K562 (cell line): ENCODE data around the gene LRMDA. TPM values are rescaled to one million over a fixed set of nuclear protein-coding genes. Genes with fewer than 3 reads are reported as not detected.

ENCODE experiments used
- ATAC-seq: fragments of 200-7000 bp; cut with Tn5 transposase; 3 replicates; pipeline ENCODE4 v1.9.1; 2020; ENCODE audit warnings: moderate library complexity
- BruUV-seq: library from RNA; stranded (reverse); fragments of 400-500 nt; replicated peaks from 2 replicates; lab custom pipeline; 2021; lab: Mats Ljungman, UMichigan
- CTCF ChIA-PET: fragments of 300-600 bp; formaldehyde crosslinking; extraction: SDS; loops from one replicate; lab custom pipeline; 2021; ENCODE audit warnings: low intra/inter-chr PET ratio; lab: Yijun Ruan, JAX
- POLR2A ChIA-PET: fragments of 300-600, 350-650 bp; sonication (Branson Sonifier 250); formaldehyde crosslinking; extraction: SDS; loops from one replicate; lab custom pipeline; 2021; ENCODE audit warnings: antibody characterized with exemption, inconsistent platforms; lab: Yijun Ruan, JAX
- DNase-seq, 4 experiments: peaks; one replicate each; pipeline versions ENCODE4 v3.0.0 to v3.0.0-alpha.2; 2011 to 2018; ENCODE audit warnings: low spot score in 3 of 4, mixed read lengths in 3 of 4; ENCODE audit errors: extremely low read depth in 1 of 4
- FAIRE-seq: peaks from 2 replicates; lab custom pipeline; 2011; peaks lifted over from hg19 to GRCh38; lab: Jason Lieb, UNC
- H2AFZ ChIP-seq: 2 replicates; pipeline ENCODE4 v1.6.0; 2011; ENCODE audit warnings: low read depth, low read length, control low read depth, inconsistent platforms
- H3K27ac ChIP-seq: fragments of 200-600 bp; 3 replicates; pipeline ENCODE4 v1.8.0; 2011; ENCODE audit warnings: low read depth, mild to moderate bottlenecking, control low read depth, inconsistent platforms, low read length, moderate library complexity, mixed read lengths; ENCODE audit errors: extremely low read depth
- H3K27me3 ChIP-seq, 2 experiments: fragments of 300-600 bp in 1 of 2; 2 replicates in 1 of 2; 3 replicates in 1 of 2; pipeline versions ENCODE4 v1.6.0 to v1.8.0; 2011; ENCODE audit warnings: inconsistent platforms in 2 of 2, low read length in 2 of 2, mild to moderate bottlenecking in 1 of 2, mixed read lengths in 1 of 2, moderate library complexity in 1 of 2; ENCODE audit not compliant: control insufficient read depth in 2 of 2, insufficient read depth in 2 of 2
- H3K36me3 ChIP-seq: fragments of 300-600 bp; 3 replicates; pipeline ENCODE4 v1.8.0; 2011; ENCODE audit warnings: mild to moderate bottlenecking, low read length, inconsistent platforms; ENCODE audit not compliant: control insufficient read depth, insufficient read depth
- H3K4me1 ChIP-seq, 2 experiments: fragments of 200-600 bp in 1 of 2; replicated peaks in 1 of 2; 2 replicates in 1 of 2; 3 replicates in 1 of 2; pipeline versions ENCODE4 v1.5.1 to v1.8.0; 2011; ENCODE audit warnings: inconsistent platforms in 2 of 2, low read length in 2 of 2, mild to moderate bottlenecking in 1 of 2, mixed read lengths in 1 of 2, moderate library complexity in 1 of 2; ENCODE audit not compliant: control insufficient read depth in 2 of 2, insufficient read depth in 2 of 2
- H3K4me2 ChIP-seq: 2 replicates; pipeline ENCODE4 v1.6.1; 2011; ENCODE audit warnings: low read length, control low read depth, inconsistent platforms, mixed read lengths; ENCODE audit not compliant: insufficient read depth
- H3K4me3 ChIP-seq: fragments of 200-600 bp; sonication (generic), shearing (Covaris generic); 2 replicates; pipeline ENCODE4 v1.5.1; 2016; ENCODE audit warnings: control low read depth, inconsistent platforms
- H3K79me2 ChIP-seq: fragments of 200-600 bp; 3 replicates; pipeline ENCODE4 v1.8.0; 2011; ENCODE audit warnings: low read length, inconsistent platforms; ENCODE audit not compliant: control insufficient read depth, insufficient read depth
- H3K9ac ChIP-seq, 2 experiments: 2 replicates each; pipeline versions ENCODE4 v1.6.0 to v1.6.1; 2011; ENCODE audit warnings: low read depth in 2 of 2, low read length in 2 of 2, control low read depth in 1 of 2, inconsistent platforms in 1 of 2, mild to moderate bottlenecking in 1 of 2, mixed read lengths in 1 of 2; ENCODE audit not compliant: insufficient read depth in 1 of 2
- H3K9me1 ChIP-seq: one replicate; pipeline ENCODE4 v1.6.0; 2011; ENCODE audit warnings: inconsistent platforms, mild to moderate bottlenecking, low read length, moderate library complexity; ENCODE audit not compliant: control insufficient read depth, insufficient read depth
- H3K9me3 ChIP-seq: replicated peaks from 2 replicates; pipeline ENCODE4 v1.5.1; 2011; ENCODE audit warnings: low read depth, low read length, inconsistent platforms; ENCODE audit not compliant: control insufficient read depth, insufficient read depth
- H4K20me1 ChIP-seq: replicated peaks from 2 replicates; pipeline ENCODE4 v1.6.1; 2011; ENCODE audit warnings: low read length, inconsistent platforms, mixed read lengths; ENCODE audit not compliant: control insufficient read depth, insufficient read depth
- C11orf30 ChIP-seq: fragments of 450-650 bp; IDR thresholded peaks from 2 replicates; pipeline ENCODE4 v1.6.1; 2016; ENCODE audit warnings: low read depth, mild to moderate bottlenecking
- GTF2A2 ChIP-seq: IDR thresholded peaks from 2 replicates; pipeline ENCODE4 v1.6.1; 2016; ENCODE audit warnings: mild to moderate bottlenecking, missing genetic modification characterization, missing compliant biosample characterization
- KLF6 ChIP-seq: fragments of 250-450 bp; sonication (Bioruptor Pico); IDR thresholded peaks from 2 replicates; pipeline ENCODE4 v1.4.0; 2020; ENCODE audit warnings: mild to moderate bottlenecking, moderate library complexity, borderline replicate concordance
- SIX5 ChIP-seq, 2 experiments: IDR thresholded peaks; 2 replicates each; pipeline ENCODE4 v1.6.1; 2011; ENCODE audit warnings: low read length in 2 of 2, borderline replicate concordance in 1 of 2, low read depth in 1 of 2, mild to moderate bottlenecking in 1 of 2, moderate library complexity in 1 of 2; ENCODE audit not compliant: insufficient read depth in 1 of 2
- WGBS: fragments of 100-300 bp; shearing (Covaris generic); methylation state at CpG from one replicate; pipeline ENCODE4 v1.1.6; 2016; ENCODE audit warnings: low coverage, mixed read lengths; ENCODE audit not compliant: insufficient coverage; ENCODE audit errors: missing lambda C conversion rate; 5-methylcytosine and 5-hydroxymethylcytosine counted together
- in situ Hi-C: fragments of 300-500 bp; cut with MboI; formaldehyde crosslinking; loops from 4 replicates; pipeline ENCODE4 v1.15.0; 2018; ENCODE audit warnings: inconsistent platforms, mixed read lengths
- intact Hi-C: fragments of 100-400 bp; cut with micrococcal nuclease; formaldehyde crosslinking; loops from 2 replicates; pipeline ENCODE4 v1.14.2; 2022
- polyA plus RNA-seq, 8 experiments: library from polyadenylated mRNA; depleted of rRNA in 4 of 8; stranded (reverse) in 5 of 8; unstranded in 3 of 8; fragments of >200 nt; fragmentation: Nextera tagmentation in 2 of 8; fragmentation: Illumina TruSeq in 1 of 8; extraction: Ambion mirVana in 2 of 8; extraction: Trizol in 1 of 8; gene quantifications; 2 replicates each; pipeline versions ENCODE4 v1.2.1 to v1.2.3, GENCODE V29; 2011 to 2014; ENCODE audit warnings: inconsistent platforms in 1 of 8, missing spikeins in 1 of 8
- total RNA-seq, 7 experiments: library from RNA; depleted of rRNA in 6 of 7; stranded (reverse); fragments of >200 nt in 6 of 7; fragmentation: Illumina TruSeq in 2 of 7; extraction: Trizol in 2 of 7; gene quantifications; 2 replicates each; pipeline versions ENCODE4 v1.2.1 to v1.2.3, GENCODE V29; 2011 to 2021; ENCODE audit warnings: low replicate concordance in 1 of 7
- TF ChIP-seq, protein P1 (sequence below): fragments of 450-650 bp; formaldehyde crosslinking; IDR thresholded peaks from 2 replicates; pipeline ENCODE4 v1.4.0; 2020; ENCODE audit warnings: mild to moderate bottlenecking, mixed read lengths

The LRMDA gene
- total and polyA plus RNA-seq, 9 of the 15 experiments (the other 6 are each of a cell fraction or from before 2014, with no cell fraction given): 0.25 TPM; not detected in 8

DNA sequence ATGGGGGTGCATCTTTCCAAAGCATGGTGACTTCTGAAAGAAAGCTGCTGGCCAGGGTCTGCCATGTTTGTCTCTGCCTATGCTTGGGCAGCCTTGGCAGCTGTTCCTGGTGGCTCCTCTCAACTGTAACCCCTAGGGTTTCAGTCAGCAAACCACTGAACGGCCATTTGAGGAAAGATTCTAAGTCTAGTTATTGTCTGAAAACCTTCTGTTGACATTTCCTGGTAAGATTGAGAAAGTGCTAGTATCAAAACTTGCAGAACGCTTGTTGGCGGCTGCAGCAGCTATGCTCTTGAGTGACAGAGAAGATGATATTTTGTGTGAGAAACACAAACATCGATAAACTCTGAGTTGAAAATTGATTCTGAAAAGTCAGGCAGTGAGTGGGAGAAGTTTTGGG, 523.1 kb downstream of the LRMDA start (continued):
- TF ChIP-seq, protein P1, sequence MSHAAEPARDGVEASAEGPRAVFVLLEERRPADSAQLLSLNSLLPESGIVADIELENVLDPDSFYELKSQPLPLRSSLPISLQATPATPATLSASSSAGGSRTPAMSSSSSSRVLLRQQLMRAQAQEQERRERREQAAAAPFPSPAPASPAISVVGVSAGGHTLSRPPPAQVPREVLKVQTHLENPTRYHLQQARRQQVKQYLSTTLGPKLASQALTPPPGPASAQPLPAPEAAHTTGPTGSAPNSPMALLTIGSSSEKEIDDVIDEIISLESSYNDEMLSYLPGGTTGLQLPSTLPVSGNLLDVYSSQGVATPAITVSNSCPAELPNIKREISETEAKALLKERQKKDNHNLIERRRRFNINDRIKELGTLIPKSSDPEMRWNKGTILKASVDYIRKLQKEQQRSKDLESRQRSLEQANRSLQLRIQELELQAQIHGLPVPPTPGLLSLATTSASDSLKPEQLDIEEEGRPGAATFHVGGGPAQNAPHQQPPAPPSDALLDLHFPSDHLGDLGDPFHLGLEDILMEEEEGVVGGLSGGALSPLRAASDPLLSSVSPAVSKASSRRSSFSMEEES (CRISPR knock-in tag): no peak

DNA sequence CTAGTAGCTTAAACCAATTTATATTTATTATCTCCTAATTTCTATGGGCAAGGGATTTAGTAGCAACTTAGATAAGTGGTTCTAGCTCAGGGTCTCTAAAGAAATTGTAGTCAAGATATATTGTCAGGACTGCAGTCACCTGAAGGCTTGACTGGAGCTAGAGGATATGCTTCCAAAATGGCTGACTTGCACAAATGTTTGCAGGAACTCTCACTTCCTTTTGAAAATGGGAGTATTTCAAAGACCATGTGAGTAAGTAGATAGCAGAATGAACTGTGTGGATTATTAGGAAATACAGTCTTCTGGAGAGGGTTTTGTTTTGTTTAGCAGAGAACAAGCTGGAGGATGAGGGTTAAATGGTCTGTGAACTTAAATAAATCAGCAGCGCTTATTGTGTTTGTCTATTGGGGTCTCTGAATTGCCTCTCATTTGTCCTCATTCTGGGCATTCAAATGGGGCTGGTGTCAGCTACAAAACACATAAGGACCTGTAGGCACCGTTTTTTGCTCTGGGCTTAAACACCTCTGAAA, 524.6 kb downstream of the LRMDA start:
- in situ Hi-C loops: no loop called here
- 3% methylated on average over 2 of the region's 2 CpGs for WGBS
- no peak for FAIRE-seq
- no peak overlapping the region for H3K27ac ChIP-seq
- TF ChIP-seq KLF6 (CRISPR knock-in tag) (no peak), C11orf30 (peak; percentile 37; the same call in 1 of the 2 replicates), SIX5 (IDR thresholded peaks at IDR 0.05; ENCODE audit: borderline replicate concordance in 1 of 2, insufficient read depth in 1 of 2, low read depth in 1 of 2, low read length in 2 of 2) (no peak), GTF2A2 (no peak)
- TF ChIP-seq, all 486 proteins: peak for 1
- BruUV-seq: no TSS peak
- ATAC-seq: no peak
- no peaks in the 10 kb centered on the region for H3K79me2 ChIP-seq
- H3K4me3 ChIP-seq: no peak overlapping the region
- no peaks in the 10 kb centered on the region for H3K9me3 ChIP-seq
- no peaks in the 10 kb centered on the region for H3K36me3 ChIP-seq
- no peak overlapping the region for H3K9ac ChIP-seq
- no peak overlapping the region for H2AFZ ChIP-seq
- POLR2A ChIA-PET: interaction anchor here (0.6 to 0.8 kb wide), 2 partner anchors 579 to 1713 kb away, joined by 3 read pairs; no protein-coding TSS in a partner anchor
- H3K9me1 ChIP-seq: no peaks in the 10 kb centered on the region
- DNase-seq: no peak
- peaks cover 0 to 2% of the 10 kb centered on the region in 2 experiments; a peak in 1 of 5 replicates for H3K27me3 ChIP-seq
- no peaks in the 10 kb centered on the region; a peak in 1 of 5 replicates for H3K4me1 ChIP-seq
- H3K4me2 ChIP-seq: no peak overlapping the region
- intact Hi-C loops: no loop called here
- no peaks in the 10 kb centered on the region for H4K20me1 ChIP-seq
- CTCF ChIA-PET: no interaction called here
